Measurements from ENCODE around the gene CARNS1. TPM values are rescaled to one million over a fixed set of nuclear protein-coding genes. Genes with fewer than 3 reads are reported as not detected.

CARNS1 gene
- total RNA-seq, 4 donors from 2014 or later = 0.30 to 1.5 (median 1.0) TPM

GRCh38 chr11:67420147-67420645 lies 4.7 kb downstream of the CARNS1 start:
- 21 to 31% methylated on average over 13 to 15 of the region's 15 CpGs for WGBS, 2 donors
- peak overlapping the region; percentile 50 for H3K4me3 ChIP-seq (ENCODE audit: low read depth, poor library complexity, severe bottlenecking)
- no peak for TF ChIP-seq CTCF (IDR thresholded peaks at IDR 0.05)
- TF ChIP-seq POLR2A (IDR thresholded peaks at IDR 0.05) = no peak
- intact Hi-C loops (cut with DNase I; ENCODE audit: low total_unique reads) = no loop called here
- DNase-seq (ENCODE audit: low spot score in 2 of 2) = no peak

- TF ChIP-seq CTCF (IDR thresholded peaks at IDR 0.05) (no peak), POLR2A (IDR thresholded peaks at IDR 0.05) (no peak)
- intact Hi-C loops (cut with DNase I; ENCODE audit: low total_unique reads) = no loop called here
- H3K4me3 ChIP-seq (ENCODE audit: low read depth, poor library complexity, severe bottlenecking) = peak overlapping the region; percentile 50
- peak; percentile 95 to 99 for DNase-seq (ENCODE audit: low spot score in 2 of 2)
- 1 to 4% methylated on average over 24 to 58 of the region's 97 CpGs for WGBS, 2 donors
Measured at GRCh38 chr11:67420646-67421429, 5.4 kb downstream of the CARNS1 start.

- H3K4me3 ChIP-seq (ENCODE audit: low read depth, poor library complexity, severe bottlenecking) = no peak overlapping the region
- no peak for TF ChIP-seq POLR2A (IDR thresholded peaks at IDR 0.05)
- TF ChIP-seq CTCF (IDR thresholded peaks at IDR 0.05) = no peak
- WGBS, 2 donors = 70 to 71% methylated on average over 22 of the region's 22 CpGs
- intact Hi-C loops (cut with DNase I; ENCODE audit: low total_unique reads) = no loop called here
- DNase-seq (ENCODE audit: low spot score in 2 of 2) = no peak
Measured at GRCh38 chr11:67421430-67422031, 6.1 kb downstream of the CARNS1 start.

GRCh38 chr11:67422891-67423290 lies 7.4 kb downstream of the CARNS1 start:
- WGBS, 2 donors = 53 to 62% methylated on average over 6 of the region's 6 CpGs
- intact Hi-C loops (cut with DNase I; ENCODE audit: low total_unique reads) = no loop called here
- no peak for DNase-seq (ENCODE audit: low spot score in 2 of 2)

GRCh38 chr11:67423466-67423865 lies 8.0 kb downstream of the CARNS1 start:
- intact Hi-C loops (cut with DNase I; ENCODE audit: low total_unique reads) = no loop called here
- no peak overlapping the region for H3K4me3 ChIP-seq (ENCODE audit: low read depth, poor library complexity, severe bottlenecking)
- DNase-seq (ENCODE audit: low spot score in 2 of 2) = no peak
- WGBS, 2 donors = 61 to 72% methylated on average over 8 to 13 of the region's 13 CpGs
- TF ChIP-seq CTCF (IDR thresholded peaks at IDR 0.05) (no peak), POLR2A (IDR thresholded peaks at IDR 0.05) (no peak)

More at GRCh38 chr11:67422891-67423290, 7.4 kb downstream of the CARNS1 start:
- TF ChIP-seq CTCF (IDR thresholded peaks at IDR 0.05) (no peak), POLR2A (IDR thresholded peaks at IDR 0.05) (no peak)
- H3K4me3 ChIP-seq (ENCODE audit: low read depth, poor library complexity, severe bottlenecking) = no peak overlapping the region
